Stimulated activated CD8-positive, alpha-beta memory T cell treated with anti-CD3 and anti-CD28 coated beads, Interleukin-12 subunit alpha, Interleukin-12 subunit beta, amount 100 ng/mL, for 4 hours (primary cell): Measurements from ENCODE around the gene RGL3.
"Not testable (repeated sequence)": the region's sequence is repeated elsewhere in the genome, so short reads cannot be mapped to it uniquely, and the experiment has no call there.

Experiments used
- DNase-seq: peaks from one replicate; pipeline ENCODE4 v3.0.0-alpha.2; 2020; ENCODE audit warnings: low read depth

The RGL3 gene

DNA sequence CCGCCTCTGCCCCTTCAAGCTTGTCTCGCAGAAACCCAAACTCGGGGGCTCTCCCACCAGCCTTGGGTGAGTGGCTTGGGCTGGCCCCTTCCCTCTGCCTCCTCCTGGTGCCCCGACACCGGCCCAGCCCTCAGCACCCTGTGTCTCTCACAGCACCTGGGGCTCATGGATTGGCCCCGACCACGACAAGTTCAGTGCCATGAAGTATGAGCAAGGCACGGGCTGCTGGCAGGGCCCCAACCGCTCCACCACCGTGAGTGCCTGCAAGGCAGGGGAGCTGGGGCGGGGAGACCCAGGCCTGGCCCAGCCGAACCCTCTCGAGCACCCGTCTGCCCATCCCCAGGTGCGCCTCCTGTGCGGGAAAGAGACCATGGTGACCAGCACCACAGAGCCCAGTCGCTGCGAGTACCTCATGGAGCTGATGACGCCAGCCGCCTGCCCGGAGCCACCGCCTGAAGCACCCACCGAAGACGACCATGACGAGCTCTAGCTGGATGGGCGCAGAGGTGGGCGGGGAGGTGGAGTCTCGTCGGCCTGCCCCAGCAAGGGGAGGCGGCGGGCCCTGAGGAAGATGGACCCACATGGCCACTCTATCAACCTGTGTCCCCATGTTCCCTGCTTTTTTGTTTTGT lies 29.9 kb upstream of the RGL3 start:
- no peak for DNase-seq

DNA sequence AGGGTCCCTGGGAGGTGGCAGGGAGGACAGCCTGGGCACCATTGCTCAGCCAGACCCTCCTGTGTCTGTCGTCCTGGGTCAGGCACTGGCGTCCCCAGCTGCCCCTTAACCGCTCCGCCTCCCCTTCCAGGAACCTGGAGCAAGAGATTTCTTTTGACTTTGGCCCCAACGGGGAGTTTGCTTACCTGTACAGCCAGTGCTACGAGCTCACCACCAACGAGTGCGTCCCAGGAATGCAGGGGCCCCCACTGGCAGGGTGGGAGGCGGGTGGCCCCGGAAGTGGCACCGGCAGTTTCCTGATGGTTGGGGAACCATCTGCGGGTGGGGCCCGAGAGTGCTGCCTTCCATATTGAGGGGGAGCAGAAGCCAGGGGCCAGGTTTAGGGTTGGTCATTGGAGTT lies 29.3 kb upstream of the RGL3 start:
- DNase-seq: no peak

DNA sequence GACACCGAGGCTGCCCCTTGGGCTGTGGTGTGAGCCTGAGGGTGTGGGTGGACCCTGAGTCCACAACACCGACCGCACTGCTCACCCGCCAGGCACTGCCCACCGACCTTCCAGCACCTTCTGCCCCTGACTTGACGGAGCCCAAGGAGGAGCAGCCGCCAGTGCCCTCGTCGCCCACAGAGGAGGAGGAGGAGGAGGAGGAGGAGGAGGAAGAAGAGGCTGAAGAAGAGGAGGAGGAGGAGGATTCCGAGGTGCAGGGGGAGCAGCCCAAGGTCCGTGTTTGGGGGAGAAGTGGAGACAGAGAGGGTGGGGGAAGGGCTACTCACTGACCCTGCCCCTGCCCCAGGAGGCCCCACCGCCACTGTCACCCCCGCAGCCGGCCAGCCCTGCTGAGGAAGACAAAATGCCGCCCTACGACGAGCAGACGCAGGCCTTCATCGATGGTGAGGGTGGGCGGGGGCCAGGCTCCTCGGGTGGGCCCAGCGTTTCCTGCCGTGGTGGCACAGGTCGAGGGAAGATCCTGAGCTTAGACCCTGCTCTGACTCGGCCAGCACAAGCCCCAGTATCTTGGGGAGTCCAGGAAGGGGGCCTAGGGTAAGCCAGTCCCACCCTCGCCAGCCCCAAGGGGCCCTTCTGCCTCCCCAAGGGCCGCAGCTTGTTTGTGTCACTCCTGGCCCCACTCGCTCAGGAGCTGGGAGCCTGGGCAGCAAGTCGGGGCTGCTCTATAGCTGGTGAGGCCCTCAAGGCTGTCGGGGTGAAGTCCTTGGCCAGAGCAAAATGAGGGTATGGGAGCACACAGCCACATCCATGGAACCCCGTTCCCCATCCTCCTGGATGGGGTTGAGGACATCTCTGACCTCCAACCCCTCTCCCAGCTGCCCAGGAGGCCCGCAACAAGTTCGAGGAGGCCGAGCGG lies 28.5 kb upstream of the RGL3 start:
- DNase-seq: no peak

DNA sequence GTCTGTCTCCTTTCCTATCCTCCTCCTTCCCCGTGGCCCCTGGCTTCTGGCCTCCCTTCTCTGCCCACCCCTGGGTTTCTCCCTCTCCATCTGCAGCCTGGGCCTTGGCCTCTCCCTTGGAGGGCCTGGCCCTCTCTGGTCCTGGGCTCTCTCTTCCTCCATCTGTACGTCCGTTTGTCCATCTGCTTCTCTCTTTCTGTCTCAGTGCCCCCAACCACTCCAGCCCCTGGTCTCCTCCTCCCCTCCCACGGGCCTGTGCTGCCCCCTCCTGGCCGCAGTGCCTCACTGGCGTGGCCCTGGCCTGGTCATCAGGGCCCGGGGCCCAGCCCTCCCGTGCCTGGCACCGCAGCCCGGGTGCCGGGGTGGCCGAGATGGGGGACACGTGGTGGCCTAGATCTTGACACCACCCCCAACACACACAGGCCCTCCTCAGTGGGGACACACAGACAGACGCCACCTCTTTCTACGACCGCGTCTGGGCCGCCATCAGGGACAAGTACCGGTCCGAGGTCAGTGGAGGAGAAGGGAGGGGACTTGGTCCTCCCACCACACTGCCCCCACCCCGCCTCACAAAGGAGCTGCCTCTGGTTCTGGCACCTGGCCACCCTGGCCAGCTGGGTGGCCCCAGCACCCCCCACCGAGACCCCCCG lies 27.7 kb upstream of the RGL3 start:
- no peak for DNase-seq

DNA sequence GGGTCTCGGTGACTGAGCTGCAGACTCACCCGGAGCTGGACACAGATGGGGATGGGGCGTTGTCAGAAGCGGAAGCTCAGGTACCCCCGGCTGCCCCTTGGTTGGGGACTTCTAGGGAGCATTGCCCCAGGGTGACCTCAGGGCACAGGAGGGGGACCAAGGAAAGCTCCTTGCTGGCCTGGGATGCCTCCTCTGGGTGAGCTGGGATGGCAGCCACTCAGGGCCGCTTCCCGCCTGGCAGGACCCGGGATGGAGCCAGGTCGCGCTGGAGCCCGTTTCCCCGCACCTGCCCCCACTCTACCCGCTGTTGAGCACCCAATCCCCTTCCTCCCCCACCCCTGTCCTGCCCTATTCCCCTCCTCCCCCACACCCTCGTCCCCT lies 27.1 kb upstream of the RGL3 start:
- DNase-seq: no peak

DNA sequence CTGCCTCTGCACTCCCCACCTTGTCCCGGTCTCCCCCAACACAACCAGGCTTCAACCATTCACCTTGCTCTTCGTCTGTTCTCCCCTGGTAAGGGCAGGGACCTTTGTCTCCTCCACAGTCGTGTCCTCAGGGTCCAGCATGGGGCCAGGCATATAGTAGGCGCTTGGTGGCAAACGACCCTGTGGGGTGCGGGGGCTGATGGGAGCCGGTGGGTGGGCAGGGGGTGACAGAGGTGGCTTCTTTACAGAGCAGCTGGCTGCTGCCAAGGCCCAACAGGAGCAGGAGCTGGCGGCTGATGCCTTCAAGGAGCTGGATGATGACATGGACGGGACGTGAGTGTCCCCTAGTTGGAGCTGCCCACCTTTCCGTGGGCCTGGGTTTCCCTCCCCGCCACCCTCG lies 26.0 kb upstream of the RGL3 start:
- DNase-seq: no peak

DNA sequence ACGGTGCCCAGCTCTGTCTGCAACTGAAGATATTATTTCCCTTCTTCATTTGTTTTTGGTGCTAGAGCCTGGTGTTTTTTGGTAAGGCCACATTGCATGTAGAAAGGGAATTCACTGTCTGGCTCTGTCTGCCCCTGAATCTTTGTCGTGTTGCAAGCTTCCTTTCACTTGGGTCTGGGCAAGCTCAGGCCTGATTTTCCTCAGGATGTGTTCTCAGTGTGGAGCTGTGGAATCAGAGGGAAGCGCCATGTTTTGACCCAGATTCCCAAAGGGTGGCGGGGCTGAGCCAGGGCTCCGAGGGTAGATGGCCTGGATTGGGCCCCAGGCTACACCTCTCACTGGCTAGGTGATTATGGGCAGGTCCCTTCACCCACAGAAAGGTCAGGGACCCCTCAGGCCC lies 24.9 kb upstream of the RGL3 start:
- no peak for DNase-seq

DNA sequence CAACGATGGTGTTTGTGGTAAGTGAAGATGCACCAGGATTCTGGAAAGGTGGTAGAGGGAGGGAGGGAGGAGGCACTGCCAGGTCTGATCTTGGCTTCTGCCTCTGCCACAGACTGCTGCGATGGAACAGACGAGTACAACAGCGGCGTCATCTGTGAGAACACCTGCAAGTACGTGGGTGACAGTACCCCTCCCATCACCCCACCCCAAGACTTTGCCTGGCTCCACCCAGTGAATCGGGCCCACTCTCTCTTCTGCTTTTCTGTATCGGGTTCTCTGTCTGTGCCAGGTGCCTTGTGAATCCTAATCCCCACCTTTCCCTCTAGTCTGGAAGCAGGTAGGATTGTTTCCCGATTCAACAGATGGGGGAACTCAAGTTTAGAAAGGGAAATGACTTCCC lies 18.8 kb upstream of the RGL3 start:
- no peak for DNase-seq

DNA sequence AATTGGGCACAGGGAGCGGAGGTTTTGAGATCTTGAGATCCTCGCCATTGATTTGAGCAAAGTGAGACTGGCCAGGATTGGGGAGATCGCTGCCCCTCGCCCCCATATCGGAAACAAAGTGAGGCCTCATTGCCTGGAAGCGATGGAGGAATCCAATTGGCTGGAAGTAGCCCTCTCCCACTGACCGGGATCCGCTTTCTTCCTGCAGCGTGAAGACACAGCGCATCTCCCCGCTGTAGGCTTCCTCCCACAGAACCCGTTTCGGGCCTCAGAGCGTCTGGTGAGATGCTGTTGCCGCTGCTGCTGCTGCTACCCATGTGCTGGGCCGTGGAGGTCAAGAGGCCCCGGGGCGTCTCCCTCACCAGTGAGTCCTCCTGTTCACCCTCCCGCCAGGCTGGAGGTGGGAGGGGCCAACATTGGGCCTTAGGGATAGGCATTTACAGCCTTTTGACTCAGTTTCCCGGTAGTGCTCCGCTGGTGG lies 16.8 kb upstream of the RGL3 start:
- DNase-seq: no peak

DNA sequence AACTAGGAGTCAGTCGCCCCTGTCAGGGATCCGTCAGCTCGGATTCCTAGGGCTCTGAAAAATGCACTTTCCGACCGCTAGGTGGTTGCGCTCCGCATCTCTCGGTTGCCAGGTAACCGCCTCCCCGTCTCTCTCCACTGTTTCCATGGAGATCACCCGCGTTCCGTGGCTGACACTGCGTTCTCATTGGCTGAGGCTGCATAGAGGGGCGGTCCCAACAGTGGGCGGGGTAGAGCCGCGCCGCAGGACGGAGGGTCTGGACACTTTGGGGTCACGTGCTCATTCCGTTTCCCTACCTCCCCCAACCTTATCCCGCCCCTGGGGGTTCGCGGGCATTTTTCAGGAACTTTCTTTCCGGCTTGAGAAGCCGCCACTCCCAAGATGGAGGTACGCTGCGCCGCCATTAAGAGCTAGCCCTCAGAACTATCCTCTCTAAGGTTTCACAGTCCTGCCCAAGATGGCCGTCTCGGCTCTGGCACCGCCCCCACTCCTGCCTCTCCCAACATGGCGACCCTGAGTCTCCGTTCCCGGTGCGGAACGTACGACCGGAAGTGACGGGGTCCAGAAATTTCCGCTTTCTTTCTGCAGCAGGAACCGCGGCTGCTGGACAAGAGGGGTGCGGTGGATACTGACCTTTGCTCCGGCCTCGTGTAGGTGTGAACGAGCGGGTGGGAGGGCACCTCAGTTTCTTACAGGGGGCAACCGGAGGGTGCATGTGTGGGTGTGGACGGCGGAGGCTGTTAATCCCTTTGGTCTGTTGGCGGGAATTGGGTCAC lies 16.1 kb upstream of the RGL3 start, which contains the start of the genes ODAD3 and PRKCSH:
Gene ODAD3, minus strand, starts transcription at position 65 of the 776 bp plus-strand sequence. CDS start 105 bp downstream, outside the sequence.
Gene PRKCSH, plus strand, starts transcription at position 579 of the 776 bp plus-strand sequence. CDS start 483 bp downstream, outside the sequence.
- peak; percentile 95 for DNase-seq

DNA sequence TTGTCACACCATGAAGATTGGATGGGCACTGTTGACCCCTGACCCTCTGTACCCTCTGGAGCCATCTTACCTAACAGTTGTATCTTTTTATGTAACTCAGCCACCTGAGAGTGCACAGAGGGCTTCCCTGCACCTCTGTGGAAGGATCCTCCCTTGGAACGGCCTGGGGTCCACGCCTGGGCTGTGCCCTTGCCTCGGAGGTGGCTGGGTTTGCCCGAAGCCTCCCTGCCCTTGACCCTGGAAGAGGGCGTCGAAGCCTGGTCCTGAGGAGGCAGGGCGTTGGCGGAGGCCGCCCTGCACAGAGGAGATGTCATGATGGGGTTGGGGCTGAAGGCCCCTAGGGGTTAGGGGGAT lies 15.6 kb upstream of the RGL3 start:
- no peak for DNase-seq

DNA sequence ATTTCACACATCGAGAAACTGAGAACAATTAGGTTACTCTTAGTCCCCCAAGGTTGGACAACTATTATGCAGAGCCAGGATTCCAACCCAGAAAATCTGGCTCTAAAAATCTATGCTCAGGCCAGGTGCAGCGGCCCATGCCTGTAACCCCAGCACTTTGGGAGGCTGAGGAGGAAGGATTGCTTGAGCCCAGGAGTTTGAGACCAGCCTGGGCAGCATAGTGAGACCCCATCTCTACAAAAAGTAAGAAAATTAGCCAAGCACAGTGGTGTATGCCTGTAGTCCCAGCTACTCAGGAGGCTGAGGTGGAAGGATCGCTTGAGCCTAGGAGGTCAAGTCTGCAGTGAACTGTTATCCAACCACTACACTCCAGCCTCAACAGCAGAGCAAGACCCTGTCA lies 14.4 kb upstream of the RGL3 start:
- not testable (repeated sequence) for DNase-seq

DNA sequence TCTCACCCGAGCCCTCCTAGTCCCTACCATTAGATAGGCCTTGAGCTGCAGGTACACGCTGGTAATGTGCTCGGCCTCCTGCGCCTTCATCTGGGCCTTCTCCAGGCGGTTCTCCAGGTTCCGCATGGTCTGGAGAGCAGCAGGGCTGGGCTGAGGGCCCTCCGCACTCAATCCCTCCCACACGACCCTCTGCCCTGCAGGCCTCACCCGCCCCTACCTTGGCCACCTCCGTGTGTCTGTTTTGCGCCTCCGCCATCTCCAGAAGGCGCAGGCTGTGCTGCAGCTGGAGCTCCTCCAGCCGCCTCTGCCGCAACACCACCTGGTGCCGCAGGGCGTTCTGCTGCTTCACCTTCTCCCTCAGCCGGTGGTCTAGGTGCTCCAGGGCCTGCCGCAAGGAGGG lies 7.5 kb upstream of the RGL3 start:
- no peak for DNase-seq

DNA sequence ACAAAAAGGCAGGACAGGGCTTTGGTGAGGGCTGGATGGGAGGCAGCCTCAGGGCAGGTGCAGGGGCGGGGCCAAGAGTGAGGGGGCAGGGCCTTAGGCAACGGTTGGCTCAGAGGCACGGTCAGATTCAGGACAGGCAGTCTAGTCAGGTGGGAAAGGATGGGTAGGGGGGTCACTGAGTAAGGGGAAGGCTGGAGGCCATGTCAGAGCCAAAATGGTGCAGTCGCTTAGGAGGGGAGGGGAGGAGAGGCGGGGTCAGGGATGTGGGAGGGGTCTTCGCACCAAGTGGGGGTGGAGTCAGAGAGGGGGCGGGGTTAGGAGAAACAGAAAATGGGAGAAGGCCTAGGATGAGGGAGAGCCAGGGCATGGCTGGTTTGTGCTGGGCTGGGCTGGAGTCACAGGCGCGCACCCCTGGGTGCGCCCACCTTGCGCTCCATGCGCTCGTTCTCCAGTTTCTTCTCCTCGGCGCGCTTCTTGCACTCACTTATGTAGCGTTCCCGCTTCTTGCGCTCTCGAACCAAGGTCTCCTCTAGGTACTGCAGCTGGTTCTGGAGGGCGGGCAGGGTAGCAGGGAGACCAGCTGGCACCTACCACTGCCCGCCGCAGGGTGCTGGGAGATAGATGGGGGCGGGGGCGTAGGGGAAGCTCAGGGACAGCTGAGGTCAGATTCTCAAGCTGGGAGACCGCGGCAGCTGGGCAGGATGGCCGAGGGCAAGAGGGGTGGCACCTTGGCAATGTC lies 6.8 kb upstream of the RGL3 start:
- no peak for DNase-seq

DNA sequence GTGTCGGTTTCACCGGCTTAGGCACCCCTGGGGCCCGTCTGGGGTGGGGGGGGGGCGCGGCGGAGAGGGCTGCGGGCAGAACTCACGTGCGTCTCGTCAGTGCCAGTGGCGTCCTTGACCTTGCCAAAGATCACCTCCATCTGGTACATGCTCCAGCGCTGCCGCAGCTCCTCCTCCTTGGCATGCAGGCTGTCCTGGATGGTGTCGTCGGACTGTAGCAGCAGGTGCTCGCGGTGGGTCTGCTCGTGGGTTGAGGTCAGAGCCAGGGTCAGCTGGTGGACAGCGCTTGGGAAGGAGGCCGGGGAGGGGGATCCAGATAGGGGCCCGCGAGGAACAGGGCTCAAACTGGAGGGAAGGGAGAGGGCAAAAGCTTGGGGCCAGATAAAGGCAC lies 4.7 kb upstream of the RGL3 start:
- DNase-seq: no peak

DNA sequence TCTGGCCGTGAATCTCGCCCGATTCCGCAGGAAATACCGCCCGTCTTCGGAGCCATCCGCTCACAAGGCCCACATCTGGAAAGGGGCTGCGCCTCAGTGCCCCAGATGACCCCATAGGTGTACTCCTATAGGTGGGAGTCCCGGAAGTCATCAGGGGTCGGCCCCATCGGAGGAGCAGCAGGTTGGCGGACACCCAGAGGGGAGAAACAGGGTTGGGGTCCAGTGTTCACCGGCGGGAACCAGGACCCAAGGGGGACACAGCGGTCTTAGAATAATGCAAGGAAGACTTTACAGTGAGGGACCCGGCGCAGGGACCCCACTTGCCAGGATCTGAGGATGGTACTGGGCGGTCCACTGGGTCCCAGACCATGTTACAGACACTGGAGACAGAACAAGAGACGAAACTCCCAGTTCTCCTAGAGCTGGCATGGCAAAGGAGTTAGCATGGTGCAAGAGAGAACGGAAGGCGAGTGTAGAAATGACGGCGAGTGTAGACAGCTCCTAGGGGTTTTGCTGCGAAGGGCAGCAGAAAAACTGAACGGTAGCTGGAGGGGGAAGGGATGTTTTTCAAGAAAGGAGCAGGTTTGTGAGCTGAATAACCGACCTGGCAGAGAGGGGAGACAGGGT lies 4.2 kb upstream of the RGL3 start:
- no peak for DNase-seq

DNA sequence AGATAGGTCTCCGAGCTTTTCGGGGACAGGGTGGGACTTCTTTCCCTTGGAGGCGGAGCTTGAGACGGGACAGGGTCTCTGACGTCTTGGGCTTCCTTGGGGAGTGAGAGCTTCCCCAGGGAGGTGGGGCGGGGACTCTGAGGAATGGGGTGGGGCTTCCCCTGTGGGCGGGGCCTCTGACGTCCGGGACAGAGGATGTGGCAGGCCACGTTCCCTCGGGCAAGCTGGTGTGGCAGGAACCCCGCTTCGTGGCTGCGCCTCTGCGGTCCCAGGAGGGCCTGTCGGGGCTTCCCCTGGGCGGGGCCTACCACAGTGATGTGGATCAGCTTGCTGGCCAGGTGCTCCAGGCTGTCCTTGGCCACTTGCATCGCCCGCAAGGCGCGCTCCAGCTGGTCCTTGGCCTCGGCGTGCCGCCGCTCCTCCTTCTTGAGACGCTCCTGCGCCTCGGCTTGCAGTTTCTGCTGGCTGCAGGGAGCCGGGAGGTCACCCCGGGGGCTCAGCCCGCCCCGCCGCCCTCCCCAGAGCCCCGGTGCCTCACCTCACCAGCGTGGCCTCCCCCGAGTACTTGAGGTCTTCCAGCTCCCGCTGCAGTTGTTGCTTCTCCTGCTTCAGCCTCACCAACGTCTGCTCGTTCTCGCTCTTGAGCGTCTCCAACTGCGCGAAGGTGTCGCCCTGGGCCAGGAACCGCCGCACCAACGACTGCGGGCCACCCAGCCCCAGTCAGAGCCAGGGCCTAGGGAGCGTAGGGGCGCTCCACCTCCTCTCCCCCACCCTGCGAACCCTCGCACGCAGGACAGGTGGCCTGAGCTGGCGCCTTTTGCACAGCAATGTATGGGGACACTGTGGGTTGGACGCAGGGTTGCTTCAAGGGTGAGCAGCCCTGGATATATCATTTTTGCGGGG lies 3.3 kb upstream of the RGL3 start:
- peak; percentile 43 for DNase-seq

DNA sequence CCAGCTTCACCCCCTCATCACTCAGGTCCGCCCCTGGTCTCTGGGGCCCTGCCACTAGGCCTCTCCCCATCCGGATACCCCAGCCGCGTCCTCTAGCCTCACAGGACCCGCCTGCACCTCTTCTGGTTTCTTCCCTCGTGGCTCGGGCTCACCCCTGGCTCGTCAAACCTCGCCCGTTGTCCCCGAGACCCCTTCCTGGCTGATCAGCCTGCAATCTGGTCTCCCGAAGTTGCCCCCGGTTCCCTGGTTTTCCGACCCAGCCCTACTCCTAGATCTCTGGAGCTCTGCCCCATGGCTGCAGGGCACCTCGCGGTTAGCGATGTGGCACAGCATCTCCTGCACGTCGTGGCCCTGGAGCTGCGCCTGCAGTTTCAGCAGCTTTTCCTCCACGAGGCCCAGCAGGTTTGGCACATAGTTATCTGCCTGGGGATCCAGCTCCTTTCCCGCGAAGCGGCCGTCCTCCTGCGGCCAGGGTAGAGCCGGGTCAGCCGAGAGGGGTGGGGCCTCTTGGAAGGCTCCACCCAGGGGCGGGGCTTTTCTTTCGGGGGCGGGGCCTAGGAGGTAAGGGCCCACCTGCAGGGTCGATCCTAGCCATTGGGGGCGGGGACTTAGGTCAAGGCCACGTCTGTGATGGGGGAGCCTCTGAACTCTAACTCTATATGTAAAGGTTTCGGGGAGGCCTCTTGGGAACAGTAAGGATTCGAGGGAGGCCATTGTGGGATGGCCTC lies 2.4 kb upstream of the RGL3 start:
- no peak for DNase-seq
